ENCODE results near the gene SLC16A7.

DNA sequence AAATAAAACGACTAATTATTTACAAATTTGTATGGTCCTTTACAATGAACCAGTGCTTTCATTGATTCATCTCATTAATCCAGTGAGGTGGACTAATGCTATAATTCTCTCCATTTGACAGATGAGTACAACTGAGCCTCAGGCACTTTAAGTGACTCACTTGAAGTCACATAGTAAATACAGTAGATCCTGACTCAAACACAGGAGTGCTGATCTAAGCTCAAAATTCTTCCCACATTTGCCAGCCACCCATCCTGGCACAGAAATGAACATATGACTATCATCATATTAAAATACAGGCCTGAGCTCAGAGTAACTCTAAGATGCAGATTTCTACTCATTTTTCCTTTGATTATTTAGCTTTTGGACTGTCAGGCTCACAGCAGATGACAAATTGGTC, 30.6 kb downstream of the SLC16A7 start:
- TF ChIP-seq GATA2 (CRISPR knock-in tag; IDR thresholded peaks at IDR 0.05) (no peak), CTCF (IDR thresholded peaks at IDR 0.05) (no peak), RFX5 (IDR thresholded peaks at IDR 0.05; ENCODE audit: low read length) (no peak), TAF1 (IDR thresholded peaks at IDR 0.05; ENCODE audit: borderline replicate concordance, low read depth, low read length) (no peak), CHD2 (IDR thresholded peaks at IDR 0.05; ENCODE audit: low read length, partially characterized antibody) (no peak), EP300 (IDR thresholded peaks at IDR 0.05; ENCODE audit: borderline replicate concordance in 1 of 2, low read depth in 1 of 2, low read length in 1 of 2) (no peak), POLR2AphosphoS5 (IDR thresholded peaks at IDR 0.05; ENCODE audit: low read depth, low read length) (no peak), RXRA (IDR thresholded peaks at IDR 0.05; ENCODE audit: borderline replicate concordance, low read depth) (no peak)

All from SK-N-SH (cell line).